Smooth muscle cell of the brain vasculature (primary cell): Measurements from ENCODE around the gene TMEM11.

Source experiments
- DNase-seq: peaks from one replicate; pipeline ENCODE4 v3.0.0-alpha.2; 2012; ENCODE audit warnings: low read depth, low spot score

The TMEM11 gene

GRCh38 chr17:21161498-21162393 is 52.2 kb downstream of the TMEM11 start:
- DNase-seq, result no peak

GRCh38 chr17:21160401-21160800 is 53.6 kb downstream of the TMEM11 start:
- DNase-seq, result no peak

- DNase-seq, result no peak
Measured at GRCh38 chr17:21157586-21158370, 56.2 kb downstream of the TMEM11 start.

- no peak for DNase-seq
Measured at GRCh38 chr17:21152731-21153130, 61.2 kb downstream of the TMEM11 start.

- DNase-seq, result no peak
Measured at GRCh38 chr17:21149621-21150020, 64.3 kb downstream of the TMEM11 start.
